PC-3 (cell line): Measurements from ENCODE around the gene IMPA2. TPM values are rescaled to one million over a fixed set of nuclear protein-coding genes. Genes with fewer than 3 reads are reported as not detected.

Experiments used
- ATAC-seq: fragments of 200-7000 bp; cut with Tn5 transposase; 2 replicates; pipeline ENCODE4 v1.9.1; 2020; ENCODE audit warnings: mild to moderate bottlenecking, moderate library complexity
- BruUV-seq: library from RNA; stranded (reverse); fragments of 400-500 nt; replicated peaks from 2 replicates; lab custom pipeline; 2021; lab: Mats Ljungman, UMichigan
- CTCF ChIA-PET: fragments of 300-600 bp; sonication (Branson Sonifier 250); formaldehyde crosslinking; loops from one replicate; lab custom pipeline; 2022; ENCODE audit warnings: antibody characterized with exemption; lab: Charles Lee
- POLR2A ChIA-PET: fragments of 300-600 bp; sonication (Branson Sonifier 250); formaldehyde crosslinking; loops from one replicate; lab custom pipeline; 2022; ENCODE audit warnings: antibody characterized with exemption; ENCODE audit not compliant: unreplicated experiment; lab: Charles Lee
- DNase-seq: peaks from one replicate; pipeline ENCODE4 v3.0.0-alpha.2; 2015
- H2AFZ ChIP-seq: fragments of 300-600 bp; sonication (generic); 2 replicates; pipeline ENCODE4 v1.6.0; 2016; ENCODE audit warnings: antibody characterized with exemption, low read length
- H3F3A ChIP-seq: fragments of 300-600 bp; sonication (generic); one replicate; pipeline ENCODE4 v1.6.0; 2017; ENCODE audit warnings: antibody characterized with exemption, low read length, control low read depth, mild to moderate bottlenecking; ENCODE audit not compliant: unreplicated experiment
- H3K27ac ChIP-seq: fragments of 300-600 bp; sonication (generic); 2 replicates; pipeline ENCODE4 v1.5.1; 2016; ENCODE audit warnings: mild to moderate bottlenecking, low read length
- H3K27me3 ChIP-seq: fragments of 300-600 bp; sonication (generic); 2 replicates; pipeline ENCODE4 v1.6.1; 2016; ENCODE audit warnings: low read length, mixed read lengths
- H3K36me3 ChIP-seq: fragments of 300-600 bp; sonication (generic); 2 replicates; pipeline ENCODE4 v1.6.1; 2016; ENCODE audit warnings: low read depth, mixed run types, low read length, mixed read lengths
- H3K4me1 ChIP-seq: fragments of 300-600 bp; sonication (generic); 2 replicates; pipeline ENCODE4 v1.5.1; 2016; ENCODE audit warnings: low read length; ENCODE audit not compliant: insufficient read depth
- H3K4me2 ChIP-seq: fragments of 300-600 bp; sonication (generic); 2 replicates; pipeline ENCODE4 v1.6.0; 2016; ENCODE audit warnings: low read length
- H3K4me3 ChIP-seq: fragments of 300-600 bp; sonication (generic); 2 replicates; pipeline ENCODE4 v1.5.1; 2016; ENCODE audit warnings: mild to moderate bottlenecking, low read length, mixed read lengths
- H3K79me2 ChIP-seq: fragments of 300-600 bp; sonication (generic); 2 replicates; pipeline ENCODE4 v1.6.1; 2017; ENCODE audit warnings: low read length, mixed read lengths
- H3K9ac ChIP-seq: fragments of 300-600 bp; sonication (generic); 2 replicates; pipeline ENCODE4 v1.6.0; 2016; ENCODE audit warnings: mild to moderate bottlenecking, low read length
- H3K9me2 ChIP-seq: fragments of 300-600 bp; sonication (generic); replicated peaks from 2 replicates; pipeline ENCODE4 v1.6.1; 2016; ENCODE audit warnings: mixed run types, low read length, mixed read lengths
- H3K9me3 ChIP-seq: fragments of 300-600 bp; sonication (generic); 2 replicates; pipeline ENCODE4 v1.6.1; 2016; ENCODE audit warnings: low read length, mixed read lengths
- H4K20me1 ChIP-seq: fragments of 300-600 bp; sonication (generic); 2 replicates; pipeline ENCODE4 v1.6.1; 2016; ENCODE audit warnings: low read length, mixed read lengths
- CTCF ChIP-seq: fragments of 300-600 bp; sonication (generic); conservative IDR thresholded peaks from 2 replicates; pipeline ENCODE4 v1.5.1; 2017; ENCODE audit warnings: antibody characterized with exemption, low read depth, mild to moderate bottlenecking, low read length
- EZH2 ChIP-seq: fragments of 300-600 bp; sonication (generic); IDR thresholded peaks from one replicate; pipeline ENCODE4 v1.6.1; 2017; ENCODE audit warnings: antibody characterized with exemption, mild to moderate bottlenecking, low read length; ENCODE audit not compliant: unreplicated experiment
- EZH2phosphoT487 ChIP-seq: fragments of 300-600 bp; sonication (generic); IDR thresholded peaks from 2 replicates; pipeline ENCODE4 v1.6.1; 2018; ENCODE audit warnings: mild to moderate bottlenecking, antibody characterized with exemption, low read length, borderline replicate concordance
- intact Hi-C: fragments of 100-400 bp; cut with micrococcal nuclease; formaldehyde crosslinking; loops from 2 replicates; pipeline ENCODE4 v1.9.0; 2023
- total RNA-seq: library from RNA; depleted of rRNA; stranded (reverse); fragments of >200 nt; gene quantifications from 2 replicates; pipeline ENCODE4 v1.2.3, GENCODE V29; 2014

The IMPA2 gene
- total RNA-seq, 1 experiment from 2014 or later: 38.2 TPM

GRCh38 chr18:11999429-11999828 lies 18.1 kb downstream of the IMPA2 start:
- no peak overlapping the region for H3K27ac ChIP-seq
- DNase-seq (no peak), ATAC-seq (no peak)
- H4K20me1 ChIP-seq: no peaks in the 10 kb centered on the region
- H3K27me3 ChIP-seq: no peaks in the 10 kb centered on the region
- H3K9me2 ChIP-seq: no peaks in the 10 kb centered on the region
- H3K79me2 ChIP-seq: 0 out of 2 replicates have a peak, but pooled peaks cover 8% of the 10 kb centered on the region
- no peak overlapping the region for H2AFZ ChIP-seq
- H3K9ac ChIP-seq: no peak overlapping the region
- H3K36me3 ChIP-seq: 0 out of 2 replicates have a peak, but pooled peaks cover 4% of the 10 kb centered on the region
- no TSS peak for BruUV-seq
- no peaks in the 10 kb centered on the region for H3K9me3 ChIP-seq
- no peak overlapping the region for H3K4me3 ChIP-seq
- H3K4me1 ChIP-seq: peaks cover 24% of the 10 kb centered on the region
- ChIA-PET CTCF (no interaction called here), POLR2A (no interaction called here)
- intact Hi-C loops: no loop called here
- H3K4me2 ChIP-seq: no peak overlapping the region
- no peak for TF ChIP-seq EZH2phosphoT487
- TF ChIP-seq EZH2: no peak
- no peak for TF ChIP-seq CTCF
- H3F3A ChIP-seq: no peaks in the 10 kb centered on the region

- H3K27ac ChIP-seq: no peak overlapping the region
- no peaks in the 10 kb centered on the region for H3F3A ChIP-seq
- H3K27me3 ChIP-seq: no peaks in the 10 kb centered on the region
- BruUV-seq: no TSS peak
- intact Hi-C loops: no loop called here
- no peaks in the 10 kb centered on the region for H3K9me3 ChIP-seq
- POLR2A ChIA-PET: no interaction called here
- no peaks in the 10 kb centered on the region for H3K9me2 ChIP-seq
- H3K4me1 ChIP-seq: peaks cover 24% of the 10 kb centered on the region
- no peak overlapping the region for H3K4me3 ChIP-seq
- CTCF ChIA-PET: no interaction called here
- no peak for ATAC-seq
- H2AFZ ChIP-seq: no peak overlapping the region
- H4K20me1 ChIP-seq: no peaks in the 10 kb centered on the region
- no peak overlapping the region for H3K9ac ChIP-seq
- no peak overlapping the region for H3K4me2 ChIP-seq
- TF ChIP-seq CTCF: no peak
- TF ChIP-seq EZH2phosphoT487: no peak
- 0 out of 2 replicates have a peak, but pooled peaks cover 8% of the 10 kb centered on the region for H3K79me2 ChIP-seq
- H3K36me3 ChIP-seq: 0 out of 2 replicates have a peak, but pooled peaks cover 4% of the 10 kb centered on the region
- no peak for DNase-seq
These were observed 18.9 kb downstream of the IMPA2 start for GRCh38 chr18:12000072-12000659.

GRCh38 chr18:12001421-12001820 lies 20.1 kb downstream of the IMPA2 start:
- Histone ChIP-seq H3K4me2 (no peak overlapping the region), H3K36me3 (0 out of 2 replicates have a peak, but pooled peaks cover 4% of the 10 kb centered on the region), H3K79me2 (0 out of 2 replicates have a peak, but pooled peaks cover 7% of the 10 kb centered on the region), H4K20me1 (no peaks in the 10 kb centered on the region), H2AFZ (no peak overlapping the region), H3K27ac (no peak overlapping the region), H3K27me3 (no peaks in the 10 kb centered on the region), H3K9me2 (no peaks in the 10 kb centered on the region), H3F3A (no peaks in the 10 kb centered on the region), H3K4me1 (peaks cover 26% of the 10 kb centered on the region), H3K9me3 (no peaks in the 10 kb centered on the region), H3K4me3 (no peak overlapping the region), H3K9ac (no peak overlapping the region)
- ChIA-PET POLR2A (no interaction called here), CTCF (no interaction called here)
- DNase-seq (no peak), ATAC-seq (no peak)
- intact Hi-C loops: no loop called here
- TF ChIP-seq CTCF: no peak
- TF ChIP-seq EZH2: no peak
- TF ChIP-seq EZH2phosphoT487: no peak
- BruUV-seq: no TSS peak
